GM10266 (cell line): ENCODE results near the gene ENDOU.
A peak's percentile ranks its signal among the peaks of the same experiment; 100 is the strongest.

Source experiments
- DNase-seq: peaks from one replicate; pipeline ENCODE4 v3.0.0; 2012; ENCODE audit errors: extremely low spot score
- TF ChIP-seq, protein P1 (sequence below): IDR thresholded peaks from 2 replicates; pipeline ENCODE4 v1.5.1; 2012; ENCODE audit warnings: mild to moderate bottlenecking, low read depth; ENCODE audit not compliant: control insufficient read depth, insufficient read depth; ENCODE audit errors: missing control alignments

The ENDOU gene, protein sequence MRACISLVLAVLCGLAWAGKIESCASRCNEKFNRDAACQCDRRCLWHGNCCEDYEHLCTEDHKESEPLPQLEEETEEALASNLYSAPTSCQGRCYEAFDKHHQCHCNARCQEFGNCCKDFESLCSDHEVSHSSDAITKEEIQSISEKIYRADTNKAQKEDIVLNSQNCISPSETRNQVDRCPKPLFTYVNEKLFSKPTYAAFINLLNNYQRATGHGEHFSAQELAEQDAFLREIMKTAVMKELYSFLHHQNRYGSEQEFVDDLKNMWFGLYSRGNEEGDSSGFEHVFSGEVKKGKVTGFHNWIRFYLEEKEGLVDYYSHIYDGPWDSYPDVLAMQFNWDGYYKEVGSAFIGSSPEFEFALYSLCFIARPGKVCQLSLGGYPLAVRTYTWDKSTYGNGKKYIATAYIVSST

DNA sequence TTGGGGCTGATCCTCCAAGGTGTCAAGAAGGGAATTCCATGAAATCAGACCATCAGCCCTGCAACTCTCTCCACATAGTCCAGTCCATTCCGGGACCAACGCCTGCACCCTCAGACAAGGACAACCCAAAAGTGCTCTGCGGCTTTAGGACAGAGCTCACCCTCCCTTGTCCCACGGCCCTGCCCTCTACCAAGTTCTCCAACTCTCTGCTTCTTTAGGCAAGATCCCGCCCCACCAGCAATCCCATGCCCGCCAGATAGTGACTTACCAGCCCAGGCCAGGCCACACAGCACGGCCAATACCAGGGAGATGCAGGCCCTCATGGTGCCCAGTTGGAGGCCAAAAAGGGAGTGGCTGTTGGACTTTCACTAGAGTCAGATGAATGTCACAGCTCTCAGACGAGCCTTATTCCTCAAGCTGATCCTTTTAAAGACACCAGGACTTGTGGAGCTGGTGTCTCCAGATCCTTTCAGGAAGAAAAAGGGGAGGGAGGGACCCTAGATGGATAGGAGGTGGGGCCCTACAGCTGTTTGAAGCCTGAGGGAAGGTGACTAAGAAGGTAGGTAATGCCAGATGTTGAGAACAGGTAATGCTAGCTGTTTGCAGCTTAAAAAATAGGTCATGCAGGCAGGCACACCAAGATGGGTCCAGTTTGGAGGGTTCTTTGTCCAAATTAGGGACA, at the start of gene ENDOU:
ENDOU (minus strand) TSS at position 400 of the 682 bp plus-strand sequence; CDS start at position 323, 77 bp downstream.
- DNase-seq: no peak
- TF ChIP-seq, protein P1, sequence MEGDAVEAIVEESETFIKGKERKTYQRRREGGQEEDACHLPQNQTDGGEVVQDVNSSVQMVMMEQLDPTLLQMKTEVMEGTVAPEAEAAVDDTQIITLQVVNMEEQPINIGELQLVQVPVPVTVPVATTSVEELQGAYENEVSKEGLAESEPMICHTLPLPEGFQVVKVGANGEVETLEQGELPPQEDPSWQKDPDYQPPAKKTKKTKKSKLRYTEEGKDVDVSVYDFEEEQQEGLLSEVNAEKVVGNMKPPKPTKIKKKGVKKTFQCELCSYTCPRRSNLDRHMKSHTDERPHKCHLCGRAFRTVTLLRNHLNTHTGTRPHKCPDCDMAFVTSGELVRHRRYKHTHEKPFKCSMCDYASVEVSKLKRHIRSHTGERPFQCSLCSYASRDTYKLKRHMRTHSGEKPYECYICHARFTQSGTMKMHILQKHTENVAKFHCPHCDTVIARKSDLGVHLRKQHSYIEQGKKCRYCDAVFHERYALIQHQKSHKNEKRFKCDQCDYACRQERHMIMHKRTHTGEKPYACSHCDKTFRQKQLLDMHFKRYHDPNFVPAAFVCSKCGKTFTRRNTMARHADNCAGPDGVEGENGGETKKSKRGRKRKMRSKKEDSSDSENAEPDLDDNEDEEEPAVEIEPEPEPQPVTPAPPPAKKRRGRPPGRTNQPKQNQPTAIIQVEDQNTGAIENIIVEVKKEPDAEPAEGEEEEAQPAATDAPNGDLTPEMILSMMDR: no peak

DNA sequence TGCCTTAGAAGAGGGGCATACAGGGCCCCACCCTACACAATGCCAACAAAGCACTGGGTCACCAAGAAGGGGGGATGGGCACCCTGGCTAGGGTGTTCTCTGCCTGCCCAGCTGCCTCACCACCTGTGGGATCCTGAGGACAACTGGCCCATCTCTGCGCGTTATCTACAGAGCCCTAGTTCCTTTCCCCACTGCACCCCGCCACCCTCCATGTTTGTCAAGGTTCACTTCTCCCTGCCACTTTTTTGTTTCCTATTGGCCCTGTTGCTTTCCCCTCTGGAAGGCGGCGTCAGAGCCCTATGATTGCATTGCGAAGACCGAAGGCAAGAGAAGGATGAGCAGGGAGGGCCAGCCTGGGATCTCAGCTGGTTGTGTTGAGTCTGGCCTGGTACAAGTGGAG, 49.4 kb upstream of the ENDOU start:
- TF ChIP-seq, protein P1: no peak

DNA sequence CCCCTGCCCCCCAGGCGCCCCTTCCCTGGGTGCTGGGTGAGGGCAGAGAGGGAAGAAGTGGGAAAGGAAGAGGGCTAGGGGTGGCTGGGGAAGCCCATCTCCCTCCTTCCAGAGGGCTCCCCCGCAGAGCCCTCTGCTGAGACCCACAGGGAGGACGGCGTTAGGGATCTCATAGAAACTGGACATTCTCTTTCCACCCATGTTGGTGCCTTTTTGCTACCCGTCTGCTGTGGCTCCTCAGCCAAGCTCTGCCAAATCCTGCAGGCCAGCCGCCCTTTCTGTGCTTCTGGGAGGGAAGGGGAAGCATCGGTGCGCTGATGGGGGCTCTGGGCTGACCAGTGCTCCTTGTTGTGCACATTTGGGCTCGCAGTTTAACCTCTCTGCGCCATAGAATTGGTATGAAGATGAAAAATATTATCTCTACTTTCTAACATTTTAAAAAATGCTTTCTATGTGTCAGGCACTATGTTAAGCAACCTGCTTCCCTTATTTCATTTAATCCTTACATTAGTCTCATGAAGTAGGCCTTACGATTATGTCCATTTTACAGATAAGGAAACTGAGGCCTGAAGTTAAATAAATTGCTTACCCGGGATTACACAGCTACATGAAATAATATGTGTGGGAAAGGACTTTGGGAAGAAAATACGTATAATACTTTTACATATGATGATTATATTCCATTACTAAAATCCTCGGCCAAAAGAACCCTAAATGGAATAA, 48.7 kb upstream of the ENDOU start:
- TF ChIP-seq, protein P1: no peak
- DNase-seq: peak; percentile 47

More for the DNA sequence above, 49.4 kb upstream of the ENDOU start:
- no peak for DNase-seq

DNA sequence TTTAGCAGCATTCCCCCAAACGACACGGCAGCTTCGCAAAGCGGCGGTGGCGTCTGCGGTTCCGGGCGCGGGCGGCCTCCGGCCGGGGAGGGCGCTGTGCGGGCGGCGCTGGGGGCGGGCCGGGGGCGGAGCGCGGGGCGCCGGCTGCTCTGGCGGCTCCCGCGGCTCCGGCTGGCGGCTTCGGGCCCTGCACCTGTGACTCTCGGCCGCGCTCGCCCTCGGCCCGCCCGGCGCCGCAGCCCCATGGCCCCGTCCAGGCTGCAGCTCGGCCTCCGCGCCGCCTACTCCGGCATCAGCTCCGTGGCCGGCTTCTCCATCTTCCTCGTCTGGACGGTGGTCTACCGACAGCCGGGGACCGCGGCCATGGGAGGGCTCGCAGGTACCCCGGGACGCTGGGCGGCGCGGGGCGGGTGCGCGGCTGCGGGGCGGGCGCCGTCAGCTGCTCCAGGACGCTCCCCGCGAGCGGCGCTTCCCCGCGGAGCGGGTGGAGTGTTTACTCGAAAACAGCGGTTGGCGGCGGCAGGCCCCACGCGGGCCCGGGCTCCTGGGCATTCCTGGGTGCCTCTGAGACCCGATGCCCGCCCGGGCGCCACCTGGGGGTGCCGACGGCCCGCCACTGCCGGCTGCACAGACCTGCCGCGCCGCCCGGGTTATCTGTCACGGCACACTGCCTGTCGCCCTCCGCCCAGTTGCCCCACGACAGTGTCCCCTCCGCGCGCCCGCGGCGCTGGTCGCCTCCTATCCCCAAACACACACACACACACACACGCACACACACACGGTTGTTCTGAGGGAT, 48.0 kb upstream of the ENDOU start, which contains the start of gene SLC48A1:
SLC48A1 (plus strand) TSS at position 177 of the 796 bp plus-strand sequence; CDS start at position 244, 67 bp downstream.
- peak; percentile 94 for DNase-seq
- TF ChIP-seq, protein P1: peak; percentile 53

DNA sequence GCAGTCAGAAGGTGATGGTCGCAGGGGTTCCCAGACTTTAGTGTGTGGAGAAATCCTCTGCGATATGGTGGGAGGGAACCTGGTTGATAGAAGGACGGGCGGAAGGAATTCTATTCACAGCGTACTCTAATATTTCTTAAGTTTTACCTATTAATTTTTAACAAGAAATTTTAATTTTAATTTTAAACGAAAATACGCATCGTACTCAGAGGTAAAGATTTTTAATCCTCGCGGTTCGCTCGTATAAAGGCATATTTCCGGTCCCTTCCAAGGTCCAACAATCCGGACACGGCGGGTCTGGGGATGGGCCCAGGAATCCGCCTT, 47.4 kb upstream of the ENDOU start:
- TF ChIP-seq, protein P1: no peak
- no peak for DNase-seq

DNA sequence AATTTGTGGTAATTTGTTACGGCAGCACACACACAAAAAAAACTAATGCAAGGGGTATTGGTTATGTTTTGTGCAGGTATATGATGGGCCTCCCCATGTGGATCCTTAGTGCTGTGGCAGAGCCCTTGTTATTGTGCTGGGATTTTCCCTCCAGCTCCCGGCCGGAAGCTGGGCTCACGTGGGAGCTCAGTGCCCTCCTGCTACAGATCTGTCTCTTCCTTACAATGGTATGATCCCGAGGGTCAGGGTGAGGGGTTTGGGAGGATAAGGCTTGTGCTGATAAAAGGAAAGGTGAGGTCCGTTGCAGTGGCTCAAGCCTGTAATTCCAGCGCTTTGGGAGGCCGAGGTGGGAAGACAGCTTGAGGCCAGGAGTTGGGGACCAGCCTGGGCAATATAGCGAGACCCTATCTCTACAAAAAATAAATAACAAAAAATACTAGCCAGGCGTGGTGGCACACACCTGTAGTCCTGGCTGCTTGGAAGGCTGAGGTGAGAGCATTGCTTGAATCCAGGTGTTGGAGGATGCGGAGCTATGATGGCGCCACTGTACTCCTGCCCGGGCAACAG, 46.9 kb upstream of the ENDOU start:
- DNase-seq: no peak
- TF ChIP-seq, protein P1: no peak
